Measurements from ENCODE around the gene PCNX2.

The PCNX2 gene

DNA sequence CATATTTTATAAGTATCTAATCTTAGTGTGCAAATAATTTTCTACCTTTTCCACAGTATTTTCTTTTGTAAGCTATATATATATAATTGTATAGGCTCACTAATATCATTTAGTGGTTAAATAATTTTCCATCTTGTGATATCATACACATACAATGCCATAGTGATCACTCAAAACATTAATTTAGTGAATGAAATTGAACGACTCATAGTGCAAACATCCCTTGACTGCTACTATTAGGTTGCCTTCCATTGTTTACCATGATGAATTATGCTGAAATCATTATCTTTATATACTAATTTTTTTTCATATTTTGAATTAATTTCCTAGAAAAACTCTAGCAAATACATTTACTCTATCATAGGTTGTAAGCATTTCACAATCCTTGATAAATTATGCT lies 127.1 kb downstream of the PCNX2 start:
- no peak overlapping the region for H3K4me3 ChIP-seq (ENCODE audit: low read length)
- no peak for DNase-seq (ENCODE audit: low read depth)
- TF ChIP-seq, protein P1, sequence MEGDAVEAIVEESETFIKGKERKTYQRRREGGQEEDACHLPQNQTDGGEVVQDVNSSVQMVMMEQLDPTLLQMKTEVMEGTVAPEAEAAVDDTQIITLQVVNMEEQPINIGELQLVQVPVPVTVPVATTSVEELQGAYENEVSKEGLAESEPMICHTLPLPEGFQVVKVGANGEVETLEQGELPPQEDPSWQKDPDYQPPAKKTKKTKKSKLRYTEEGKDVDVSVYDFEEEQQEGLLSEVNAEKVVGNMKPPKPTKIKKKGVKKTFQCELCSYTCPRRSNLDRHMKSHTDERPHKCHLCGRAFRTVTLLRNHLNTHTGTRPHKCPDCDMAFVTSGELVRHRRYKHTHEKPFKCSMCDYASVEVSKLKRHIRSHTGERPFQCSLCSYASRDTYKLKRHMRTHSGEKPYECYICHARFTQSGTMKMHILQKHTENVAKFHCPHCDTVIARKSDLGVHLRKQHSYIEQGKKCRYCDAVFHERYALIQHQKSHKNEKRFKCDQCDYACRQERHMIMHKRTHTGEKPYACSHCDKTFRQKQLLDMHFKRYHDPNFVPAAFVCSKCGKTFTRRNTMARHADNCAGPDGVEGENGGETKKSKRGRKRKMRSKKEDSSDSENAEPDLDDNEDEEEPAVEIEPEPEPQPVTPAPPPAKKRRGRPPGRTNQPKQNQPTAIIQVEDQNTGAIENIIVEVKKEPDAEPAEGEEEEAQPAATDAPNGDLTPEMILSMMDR (conservative IDR thresholded peaks at IDR 0.05; ENCODE audit: low read length): no peak

DNA sequence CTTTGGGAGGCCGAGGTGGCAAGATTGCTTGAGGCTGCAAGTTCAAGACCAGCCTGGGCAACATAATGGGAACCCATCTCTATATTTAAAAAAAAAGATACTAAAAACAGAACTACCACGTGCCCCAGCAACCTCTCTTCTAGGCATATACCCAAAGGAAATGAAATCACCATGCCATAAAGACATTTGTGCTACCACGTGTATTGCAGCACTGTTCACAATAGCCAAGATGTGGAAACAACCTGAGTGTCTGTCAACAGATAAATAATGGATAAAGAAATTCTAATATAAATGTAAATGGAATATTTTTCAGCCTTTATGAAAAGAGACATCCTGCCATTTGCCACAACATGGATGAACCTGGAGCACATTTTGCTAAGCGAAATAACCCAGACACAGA lies 128.6 kb downstream of the PCNX2 start:
- TF ChIP-seq, protein P1 (conservative IDR thresholded peaks at IDR 0.05; ENCODE audit: low read length): no peak
- no peak for DNase-seq (ENCODE audit: low read depth)
- H3K4me3 ChIP-seq (ENCODE audit: low read length): no peak overlapping the region

DNA sequence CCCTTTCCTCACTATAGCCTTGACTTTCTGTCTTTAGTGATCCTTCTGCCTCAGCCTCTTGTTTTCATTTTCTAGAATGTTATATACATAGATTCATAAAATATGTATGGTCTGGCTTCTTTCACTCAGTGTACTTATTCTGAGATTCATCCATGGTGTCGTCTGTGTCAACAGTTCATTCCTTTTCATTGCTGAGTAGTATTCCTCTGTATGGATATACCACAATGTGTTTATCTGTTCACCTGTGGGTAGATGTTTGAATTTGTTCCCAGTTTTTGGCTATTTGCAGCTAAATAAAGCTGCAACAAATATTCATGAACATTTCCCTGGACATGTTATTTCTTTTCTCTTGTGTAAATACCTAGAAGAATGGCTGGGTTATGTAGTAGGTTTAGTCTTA lies 131.8 kb downstream of the PCNX2 start:
- no peak for DNase-seq (ENCODE audit: low read depth)
- no peak overlapping the region for H3K4me3 ChIP-seq (ENCODE audit: low read length)
- TF ChIP-seq, protein P1 (conservative IDR thresholded peaks at IDR 0.05; ENCODE audit: low read length): no peak

DNA sequence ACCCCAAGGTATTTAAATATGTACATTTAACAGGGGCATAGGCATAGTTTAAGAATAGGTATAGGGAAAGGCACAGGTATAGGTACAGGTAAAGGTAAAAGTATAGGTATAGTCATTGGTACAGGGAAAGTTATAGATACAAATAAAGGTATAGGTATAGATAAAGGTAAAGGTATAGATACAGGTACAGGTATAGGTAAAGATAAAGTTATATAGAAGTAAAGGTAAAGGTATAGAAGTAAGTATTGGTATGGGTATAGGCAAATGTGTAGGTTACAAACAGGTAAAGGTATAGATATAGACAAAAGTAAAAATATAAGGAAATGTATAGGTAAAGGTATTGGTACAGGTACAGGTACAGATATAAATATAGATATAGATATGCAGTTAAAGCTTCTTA lies 137.2 kb downstream of the PCNX2 start:
- TF ChIP-seq, protein P1 (conservative IDR thresholded peaks at IDR 0.05; ENCODE audit: low read length): no peak
- no peak for DNase-seq (ENCODE audit: low read depth)
- no peak overlapping the region for H3K4me3 ChIP-seq (ENCODE audit: low read length)

DNA sequence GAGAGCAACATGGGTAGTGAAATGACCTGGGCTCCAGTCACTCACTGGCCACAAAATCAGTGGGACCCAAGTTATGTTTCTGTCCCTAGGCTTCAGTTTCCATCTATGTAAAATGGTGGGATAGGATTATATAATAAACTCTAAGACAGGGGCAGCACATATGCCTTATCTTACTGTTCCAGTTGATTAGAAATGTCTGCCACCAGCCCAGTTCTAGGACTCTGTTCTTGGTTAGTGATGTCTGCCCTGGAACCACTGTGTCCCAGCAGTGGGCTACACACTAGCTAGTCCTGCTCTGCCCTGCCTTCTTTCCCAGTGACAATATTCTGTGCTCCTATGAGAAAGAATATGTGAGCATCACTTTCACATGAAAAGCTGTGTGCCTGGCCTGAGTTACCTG lies 138.3 kb downstream of the PCNX2 start:
- TF ChIP-seq, protein P1 (conservative IDR thresholded peaks at IDR 0.05; ENCODE audit: low read length): no peak
- DNase-seq (ENCODE audit: low read depth): no peak

DNA sequence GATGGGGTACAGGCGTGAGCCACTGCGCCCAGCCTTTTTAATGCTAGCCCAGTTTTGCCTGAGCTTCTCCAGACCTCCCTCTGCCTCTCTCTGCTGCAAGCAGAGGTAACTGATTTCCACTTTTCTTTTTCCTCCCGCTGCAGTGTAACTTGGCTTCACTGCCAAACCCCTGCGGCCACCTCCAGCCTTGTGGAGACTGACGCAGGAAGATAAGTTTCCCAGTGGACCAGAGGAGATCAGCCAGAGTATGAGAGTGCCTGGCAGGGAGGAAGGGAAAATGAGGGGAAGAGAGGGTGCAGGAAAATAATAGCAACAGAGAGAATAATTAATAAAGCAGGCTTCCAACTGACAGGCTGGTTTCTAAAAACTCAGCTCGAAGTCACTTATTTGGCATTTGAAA lies 143.7 kb downstream of the PCNX2 start:
- no peak overlapping the region for H3K4me3 ChIP-seq (ENCODE audit: low read length)
- no peak for DNase-seq (ENCODE audit: low read depth)
- TF ChIP-seq, protein P1 (conservative IDR thresholded peaks at IDR 0.05; ENCODE audit: low read length): no peak

More for the DNA sequence above, 138.3 kb downstream of the PCNX2 start:
- no peak overlapping the region for H3K4me3 ChIP-seq (ENCODE audit: low read length)

DNA sequence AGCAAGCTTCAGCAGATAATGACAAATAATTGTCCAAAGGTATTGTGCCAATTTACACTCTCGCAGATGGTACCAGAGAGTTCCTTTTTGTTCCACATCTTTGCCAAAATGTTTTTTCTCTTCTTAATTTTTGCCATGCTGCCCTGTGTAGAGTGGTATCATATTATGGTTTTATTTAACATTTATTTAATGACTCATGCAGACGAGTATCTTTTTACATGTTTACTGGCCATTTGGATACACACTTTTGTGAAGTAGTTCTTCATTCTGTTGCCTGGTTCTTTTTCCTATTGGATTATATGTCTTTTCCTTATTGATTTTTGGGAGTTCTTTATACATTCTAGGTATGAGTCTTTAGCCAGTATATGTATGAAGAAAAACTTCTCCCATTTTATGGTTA lies 151.1 kb downstream of the PCNX2 start:
- TF ChIP-seq, protein P1 (conservative IDR thresholded peaks at IDR 0.05; ENCODE audit: low read length): no peak
- no peak overlapping the region for H3K4me3 ChIP-seq (ENCODE audit: low read length)
- no peak for DNase-seq (ENCODE audit: low read depth)

Data from AG10803 (cell line).